SK-N-SH (cell line): ENCODE measurements around the gene NOS1. TPM values are rescaled to one million over a fixed set of nuclear protein-coding genes. Genes with fewer than 3 reads are reported as not detected.

ENCODE experiments used
- CTCF ChIA-PET: fragments of 300-600, 350-600 bp; formaldehyde crosslinking; extraction: SDS; loops from one replicate; lab custom pipeline; 2021; lab: Yijun Ruan, JAX
- POLR2A ChIA-PET: fragments of 350-600 bp; sonication (Branson Sonifier 250); formaldehyde crosslinking; extraction: SDS; loops from one replicate; lab custom pipeline; 2020; ENCODE audit warnings: antibody characterized with exemption, inconsistent platforms; lab: Yijun Ruan, JAX
- DNase-seq: peaks from one replicate; pipeline ENCODE4 v3.0.0; 2012
- H2AFZ ChIP-seq: fragments of 200-600 bp; sonication (generic); 2 replicates; pipeline ENCODE4 v1.8.1; 2016; ENCODE audit warnings: antibody characterized with exemption, mild to moderate bottlenecking, low read depth
- H3F3A ChIP-seq: fragments of 200-600 bp; sonication (generic); replicated peaks from 2 replicates; pipeline ENCODE3; 2016; ENCODE audit warnings: antibody characterized with exemption, mild to moderate bottlenecking; ENCODE audit not compliant: insufficient read depth
- H3K27ac ChIP-seq, 2 experiments: fragments of 200-500 bp in 1 of 2; fragments of 200-600 bp in 1 of 2; sonication (Bioruptor generic) in 1 of 2; sonication (generic), shearing (Covaris generic) in 1 of 2; 2 replicates each; pipeline versions ENCODE4 v1.5.1 to v1.6.1; 2014 to 2016; ENCODE audit warnings: low read depth in 2 of 2, inconsistent platforms in 1 of 2, low read length in 1 of 2, mild to moderate bottlenecking in 1 of 2, mixed read lengths in 1 of 2
- H3K27me3 ChIP-seq: fragments of 200-600 bp; sonication (generic), shearing (Covaris generic); 2 replicates; pipeline ENCODE4 v1.6.1; 2016; ENCODE audit warnings: mixed run types; ENCODE audit not compliant: insufficient read depth
- H3K36me3 ChIP-seq, 2 experiments: fragments of 200-500 bp in 1 of 2; fragments of 200-600 bp in 1 of 2; sonication (Bioruptor generic) in 1 of 2; sonication (generic) in 1 of 2; replicated peaks in 1 of 2; 2 replicates each; pipeline versions ENCODE3 to v1.5.1; 2014 to 2016; ENCODE audit warnings: low read length in 1 of 2, mild to moderate bottlenecking in 1 of 2; ENCODE audit not compliant: insufficient read depth in 2 of 2, control insufficient read depth in 1 of 2
- H3K4me1 ChIP-seq, 2 experiments: fragments of 200-500 bp in 1 of 2; fragments of 200-600 bp in 1 of 2; sonication (Bioruptor generic) in 1 of 2; sonication (generic), shearing (Covaris generic) in 1 of 2; 2 replicates each; pipeline versions ENCODE4 v1.5.1 to v1.6.1; 2014 to 2016; ENCODE audit warnings: low read depth in 1 of 2, low read length in 1 of 2, mixed run types in 1 of 2; ENCODE audit not compliant: insufficient read depth in 2 of 2, control insufficient read depth in 1 of 2
- H3K4me2 ChIP-seq: fragments of 200-600 bp; sonication (generic), shearing (Covaris generic); 2 replicates; pipeline ENCODE4 v1.6.1; 2017; ENCODE audit warnings: mixed run types
- H3K4me3 ChIP-seq, 2 experiments: fragments of 200-500 bp in 1 of 2; fragments of 200-600 bp in 1 of 2; sonication (Bioruptor generic) in 1 of 2; sonication (generic), shearing (Covaris generic) in 1 of 2; 2 replicates each; pipeline versions ENCODE4 v1.5.1 to v1.8.1; 2014 to 2016; ENCODE audit warnings: low read depth in 2 of 2, inconsistent platforms in 1 of 2, low read length in 1 of 2, mild to moderate bottlenecking in 1 of 2, mixed read lengths in 1 of 2, moderate library complexity in 1 of 2
- H3K79me2 ChIP-seq: fragments of 200-600 bp; sonication (generic); 2 replicates; pipeline ENCODE4 v1.8.1; 2017; ENCODE audit warnings: mild to moderate bottlenecking; ENCODE audit not compliant: insufficient read depth
- H3K9ac ChIP-seq: fragments of 200-600 bp; sonication (generic); 2 replicates; pipeline ENCODE4 v1.6.1; 2017; ENCODE audit warnings: mixed run types
- H3K9me2 ChIP-seq: fragments of 200-600 bp; sonication (generic); 2 replicates; pipeline ENCODE4 v1.6.1; 2017; ENCODE audit warnings: mixed run types
- H3K9me3 ChIP-seq: fragments of 200-600 bp; sonication (generic); 2 replicates; pipeline ENCODE4 v1.6.1; 2017; ENCODE audit warnings: mixed run types, mild to moderate bottlenecking, moderate library complexity
- H4K20me1 ChIP-seq: fragments of 200-600 bp; sonication (generic); 2 replicates; pipeline ENCODE4 v1.6.1; 2017; ENCODE audit warnings: mild to moderate bottlenecking, mixed run types; ENCODE audit not compliant: insufficient read depth
- CHD2 ChIP-seq: fragments of 150-350 bp; IDR thresholded peaks from 2 replicates; pipeline ENCODE4 v1.6.1; 2018; ENCODE audit warnings: low read length; ENCODE audit not compliant: partially characterized antibody
- ELF1 ChIP-seq: IDR thresholded peaks from 2 replicates; pipeline ENCODE4 v1.4.0; 2012
- EP300 ChIP-seq, 2 experiments: IDR thresholded peaks; 2 replicates each; pipeline versions ENCODE4 v1.4.0 to v1.6.1; 2012; ENCODE audit warnings: borderline replicate concordance in 1 of 2, low read depth in 1 of 2, low read length in 1 of 2
- FOSL2 ChIP-seq: IDR thresholded peaks from 2 replicates; pipeline ENCODE4 v1.4.0; 2012; ENCODE audit warnings: low read depth, mild to moderate bottlenecking, moderate library complexity, borderline replicate concordance
- FOXJ3 ChIP-seq: sonication (generic); formaldehyde crosslinking; IDR thresholded peaks from 2 replicates; pipeline ENCODE4 v1.5.1; 2020; ENCODE audit warnings: mild to moderate bottlenecking, missing genetic modification reagents
- FOXM1 ChIP-seq: IDR thresholded peaks from 2 replicates; pipeline ENCODE4 v1.4.0; 2012; ENCODE audit warnings: low read depth, mild to moderate bottlenecking
- GABPA ChIP-seq: IDR thresholded peaks from 2 replicates; pipeline ENCODE4 v1.4.0; 2012; ENCODE audit warnings: low read depth, mild to moderate bottlenecking
- NFIC ChIP-seq: IDR thresholded peaks from 2 replicates; pipeline ENCODE4 v1.4.0; 2012; ENCODE audit warnings: borderline replicate concordance
- RCOR1 ChIP-seq: fragments of 150-350 bp; IDR thresholded peaks from 2 replicates; pipeline ENCODE4 v1.6.1; 2017; ENCODE audit warnings: antibody characterized with exemption, low read length
- RFX5 ChIP-seq: IDR thresholded peaks from 2 replicates; pipeline ENCODE4 v1.6.1; 2012; ENCODE audit warnings: mild to moderate bottlenecking, improper control_type of control experiment, low read length
- RXRA ChIP-seq: IDR thresholded peaks from 2 replicates; pipeline ENCODE4 v1.4.0; 2012; ENCODE audit warnings: low read depth, mild to moderate bottlenecking, borderline replicate concordance
- SMC3 ChIP-seq: IDR thresholded peaks from 2 replicates; pipeline ENCODE4 v1.6.1; 2012; ENCODE audit warnings: low read depth, low read length, improper control_type of control experiment
- TEAD4 ChIP-seq: IDR thresholded peaks from 2 replicates; pipeline ENCODE4 v1.4.0; 2012; ENCODE audit warnings: mild to moderate bottlenecking, borderline replicate concordance; ENCODE audit not compliant: insufficient read depth
- WGBS: methylation state at CpG from one replicate; pipeline ENCODE4 v1.1.6; 2017; ENCODE audit warnings: low lambda C conversion rate; 5-methylcytosine and 5-hydroxymethylcytosine counted together
- polyA plus RNA-seq, 3 experiments: library from polyadenylated mRNA; depleted of rRNA; stranded (reverse); fragments of >200 nt; gene quantifications; 2 replicates each; pipeline ENCODE4 v1.2.3, GENCODE V29; 2012
- TF ChIP-seq, protein P1 (sequence below): IDR thresholded peaks from 2 replicates; pipeline ENCODE4 v1.4.0; 2012; ENCODE audit warnings: low read depth, borderline replicate concordance
- TF ChIP-seq, protein P2 (sequence below): IDR thresholded peaks from 2 replicates; pipeline ENCODE4 v1.6.1; 2012; ENCODE audit warnings: mild to moderate bottlenecking, low read depth, low read length, moderate library complexity
- TF ChIP-seq, protein P3 (sequence below): fragments of 150-350 bp; IDR thresholded peaks from 2 replicates; pipeline ENCODE4 v1.6.1; 2016; ENCODE audit warnings: mild to moderate bottlenecking, low read depth, low read length
- TF ChIP-seq, protein P4 (sequence below): IDR thresholded peaks from 2 replicates; pipeline ENCODE4 v1.4.0; 2012; ENCODE audit warnings: low read depth, borderline replicate concordance
- TF ChIP-seq, protein P5 (sequence below): IDR thresholded peaks from 2 replicates; pipeline ENCODE4 v1.4.0; 2012; ENCODE audit warnings: low read depth

The NOS1 gene
- polyA plus RNA-seq, 1 of the 3 experiments (the other 2 are of a cell fraction) = 0.02 TPM

DNA sequence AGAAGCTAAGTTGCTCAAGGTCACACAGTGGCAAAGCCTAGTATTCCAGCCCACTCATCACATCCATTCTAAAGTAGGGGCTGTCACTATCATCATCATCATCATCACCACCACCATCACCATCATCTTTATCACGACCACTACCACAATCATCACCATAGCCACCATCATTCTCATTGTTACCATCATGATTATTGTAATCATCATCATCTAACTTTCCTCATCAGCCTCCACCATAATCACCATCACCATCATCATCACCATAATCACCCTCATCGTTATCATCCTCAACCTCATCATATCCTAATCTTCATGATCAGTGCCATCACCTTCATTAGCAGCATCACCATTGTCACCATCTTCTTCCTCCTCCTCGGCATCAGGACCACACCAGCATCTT is 48.7 kb downstream of the NOS1 start:
- WGBS = 20% methylated on average over 3 of the region's 3 CpGs
- no peak for DNase-seq
- Histone ChIP-seq H3K27ac (no peak overlapping the region), H3F3A (no peaks in the 10 kb centered on the region), H3K9me3 (no peaks in the 10 kb centered on the region), H3K9ac (no peak overlapping the region), H3K79me2 (no peaks in the 10 kb centered on the region), H3K27me3 (no peaks in the 10 kb centered on the region), H3K4me3 (no peak overlapping the region), H2AFZ (no peak overlapping the region), H3K4me2 (no peak overlapping the region), H3K4me1 (no peaks in the 10 kb centered on the region), H3K36me3 (no peaks in the 10 kb centered on the region), H3K9me2 (no peaks in the 10 kb centered on the region), H4K20me1 (no peaks in the 10 kb centered on the region)
- TF ChIP-seq, protein P1, sequence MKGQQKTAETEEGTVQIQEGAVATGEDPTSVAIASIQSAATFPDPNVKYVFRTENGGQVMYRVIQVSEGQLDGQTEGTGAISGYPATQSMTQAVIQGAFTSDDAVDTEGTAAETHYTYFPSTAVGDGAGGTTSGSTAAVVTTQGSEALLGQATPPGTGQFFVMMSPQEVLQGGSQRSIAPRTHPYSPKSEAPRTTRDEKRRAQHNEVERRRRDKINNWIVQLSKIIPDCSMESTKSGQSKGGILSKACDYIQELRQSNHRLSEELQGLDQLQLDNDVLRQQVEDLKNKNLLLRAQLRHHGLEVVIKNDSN = no peak
- POLR2A ChIA-PET = no interaction called here
- CTCF ChIA-PET = no interaction called here

DNA sequence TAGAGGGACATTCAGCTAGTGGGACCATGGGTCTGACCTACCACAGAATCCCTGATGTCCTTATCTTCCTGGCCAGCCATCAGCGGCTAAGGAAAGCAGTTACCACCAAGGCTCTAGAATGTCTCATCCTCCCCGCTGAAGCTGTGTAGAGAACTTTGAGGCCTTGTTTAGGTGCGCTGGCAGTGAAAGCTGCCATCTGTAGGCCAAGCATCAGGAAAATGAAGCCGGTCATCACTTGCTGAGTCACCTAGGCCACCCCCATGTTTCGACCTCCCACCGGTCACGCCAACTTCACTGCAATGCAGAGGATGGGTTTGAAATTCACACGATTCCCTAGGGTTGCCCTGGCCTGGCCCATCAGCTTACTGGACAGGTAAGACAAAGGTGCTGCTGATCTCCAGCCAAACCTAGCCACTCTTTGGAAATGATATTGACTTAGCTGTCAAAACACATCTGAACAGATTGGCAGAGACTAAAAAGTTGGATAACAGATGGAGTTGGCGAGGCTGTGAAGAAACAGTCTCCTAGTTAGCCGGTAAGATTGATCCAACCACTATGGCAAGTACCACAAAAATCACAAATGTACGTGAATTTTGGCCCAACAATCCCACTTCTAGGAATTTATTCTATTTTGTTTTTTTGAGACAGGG is 52.0 kb downstream of the NOS1 start:
- no peaks in the 10 kb centered on the region for H3K9me3 ChIP-seq
- no peak overlapping the region for H3K9ac ChIP-seq
- ChIA-PET POLR2A (no interaction called here), CTCF (no interaction called here)
- no peaks in the 10 kb centered on the region for H3K27me3 ChIP-seq
- H3K4me2 ChIP-seq = no peak overlapping the region
- DNase-seq = no peak
- no peak overlapping the region for H3K27ac ChIP-seq
- H3K36me3 ChIP-seq = no peaks in the 10 kb centered on the region
- no peaks in the 10 kb centered on the region for H3K79me2 ChIP-seq
- TF ChIP-seq RFX5 (no peak), NFIC (no peak), TEAD4 (no peak), ELF1 (no peak), FOXJ3 (CRISPR knock-in tag) (no peak), GABPA (no peak), FOSL2 (no peak), SMC3 (no peak), CHD2 (no peak), RCOR1 (no peak), EP300 (IDR thresholded peaks at IDR 0.05; ENCODE audit: borderline replicate concordance in 1 of 2, low read depth in 1 of 2, low read length in 1 of 2) (no peak), FOXM1 (no peak), RXRA (no peak)
- TF ChIP-seq, protein P2, sequence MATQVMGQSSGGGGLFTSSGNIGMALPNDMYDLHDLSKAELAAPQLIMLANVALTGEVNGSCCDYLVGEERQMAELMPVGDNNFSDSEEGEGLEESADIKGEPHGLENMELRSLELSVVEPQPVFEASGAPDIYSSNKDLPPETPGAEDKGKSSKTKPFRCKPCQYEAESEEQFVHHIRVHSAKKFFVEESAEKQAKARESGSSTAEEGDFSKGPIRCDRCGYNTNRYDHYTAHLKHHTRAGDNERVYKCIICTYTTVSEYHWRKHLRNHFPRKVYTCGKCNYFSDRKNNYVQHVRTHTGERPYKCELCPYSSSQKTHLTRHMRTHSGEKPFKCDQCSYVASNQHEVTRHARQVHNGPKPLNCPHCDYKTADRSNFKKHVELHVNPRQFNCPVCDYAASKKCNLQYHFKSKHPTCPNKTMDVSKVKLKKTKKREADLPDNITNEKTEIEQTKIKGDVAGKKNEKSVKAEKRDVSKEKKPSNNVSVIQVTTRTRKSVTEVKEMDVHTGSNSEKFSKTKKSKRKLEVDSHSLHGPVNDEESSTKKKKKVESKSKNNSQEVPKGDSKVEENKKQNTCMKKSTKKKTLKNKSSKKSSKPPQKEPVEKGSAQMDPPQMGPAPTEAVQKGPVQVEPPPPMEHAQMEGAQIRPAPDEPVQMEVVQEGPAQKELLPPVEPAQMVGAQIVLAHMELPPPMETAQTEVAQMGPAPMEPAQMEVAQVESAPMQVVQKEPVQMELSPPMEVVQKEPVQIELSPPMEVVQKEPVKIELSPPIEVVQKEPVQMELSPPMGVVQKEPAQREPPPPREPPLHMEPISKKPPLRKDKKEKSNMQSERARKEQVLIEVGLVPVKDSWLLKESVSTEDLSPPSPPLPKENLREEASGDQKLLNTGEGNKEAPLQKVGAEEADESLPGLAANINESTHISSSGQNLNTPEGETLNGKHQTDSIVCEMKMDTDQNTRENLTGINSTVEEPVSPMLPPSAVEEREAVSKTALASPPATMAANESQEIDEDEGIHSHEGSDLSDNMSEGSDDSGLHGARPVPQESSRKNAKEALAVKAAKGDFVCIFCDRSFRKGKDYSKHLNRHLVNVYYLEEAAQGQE = no peak
- TF ChIP-seq, protein P3, sequence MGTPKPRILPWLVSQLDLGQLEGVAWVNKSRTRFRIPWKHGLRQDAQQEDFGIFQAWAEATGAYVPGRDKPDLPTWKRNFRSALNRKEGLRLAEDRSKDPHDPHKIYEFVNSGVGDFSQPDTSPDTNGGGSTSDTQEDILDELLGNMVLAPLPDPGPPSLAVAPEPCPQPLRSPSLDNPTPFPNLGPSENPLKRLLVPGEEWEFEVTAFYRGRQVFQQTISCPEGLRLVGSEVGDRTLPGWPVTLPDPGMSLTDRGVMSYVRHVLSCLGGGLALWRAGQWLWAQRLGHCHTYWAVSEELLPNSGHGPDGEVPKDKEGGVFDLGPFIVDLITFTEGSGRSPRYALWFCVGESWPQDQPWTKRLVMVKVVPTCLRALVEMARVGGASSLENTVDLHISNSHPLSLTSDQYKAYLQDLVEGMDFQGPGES = no peak
- TF ChIP-seq, protein P1 = no peak
- TF ChIP-seq, protein P4, sequence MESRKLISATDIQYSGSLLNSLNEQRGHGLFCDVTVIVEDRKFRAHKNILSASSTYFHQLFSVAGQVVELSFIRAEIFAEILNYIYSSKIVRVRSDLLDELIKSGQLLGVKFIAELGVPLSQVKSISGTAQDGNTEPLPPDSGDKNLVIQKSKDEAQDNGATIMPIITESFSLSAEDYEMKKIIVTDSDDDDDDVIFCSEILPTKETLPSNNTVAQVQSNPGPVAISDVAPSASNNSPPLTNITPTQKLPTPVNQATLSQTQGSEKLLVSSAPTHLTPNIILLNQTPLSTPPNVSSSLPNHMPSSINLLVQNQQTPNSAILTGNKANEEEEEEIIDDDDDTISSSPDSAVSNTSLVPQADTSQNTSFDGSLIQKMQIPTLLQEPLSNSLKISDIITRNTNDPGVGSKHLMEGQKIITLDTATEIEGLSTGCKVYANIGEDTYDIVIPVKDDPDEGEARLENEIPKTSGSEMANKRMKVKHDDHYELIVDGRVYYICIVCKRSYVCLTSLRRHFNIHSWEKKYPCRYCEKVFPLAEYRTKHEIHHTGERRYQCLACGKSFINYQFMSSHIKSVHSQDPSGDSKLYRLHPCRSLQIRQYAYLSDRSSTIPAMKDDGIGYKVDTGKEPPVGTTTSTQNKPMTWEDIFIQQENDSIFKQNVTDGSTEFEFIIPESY = no peak
- TF ChIP-seq, protein P5, sequence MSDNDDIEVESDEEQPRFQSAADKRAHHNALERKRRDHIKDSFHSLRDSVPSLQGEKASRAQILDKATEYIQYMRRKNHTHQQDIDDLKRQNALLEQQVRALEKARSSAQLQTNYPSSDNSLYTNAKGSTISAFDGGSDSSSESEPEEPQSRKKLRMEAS = no peak
- H3K4me1 ChIP-seq = no peaks in the 10 kb centered on the region
- H3K4me3 ChIP-seq = no peak overlapping the region
- 51% methylated on average over 11 of the region's 11 CpGs for WGBS
- no peak overlapping the region for H2AFZ ChIP-seq
- H3K9me2 ChIP-seq = no peaks in the 10 kb centered on the region
- H4K20me1 ChIP-seq = no peaks in the 10 kb centered on the region
- H3F3A ChIP-seq = no peaks in the 10 kb centered on the region
